GM12878 (cell line): Measurements from ENCODE around the gene FYB1. TPM values are rescaled to one million over a fixed set of nuclear protein-coding genes. Genes with fewer than 3 reads are reported as not detected.

Source experiments
- ATAC-seq: fragments of 200-7000 bp; cut with Tn5 transposase; 3 replicates; pipeline ENCODE4 v1.9.1; 2020; ENCODE audit warnings: mild to moderate bottlenecking, moderate library complexity
- BruUV-seq: library from RNA; stranded (reverse); fragments of 400-500 nt; replicated peaks from 2 replicates; lab custom pipeline; 2021; lab: Mats Ljungman, UMichigan
- CTCF ChIA-PET: fragments of 300-600 bp; sonication (Branson Sonifier 250); formaldehyde crosslinking; extraction: SDS; loops from one replicate; lab custom pipeline; 2021; ENCODE audit warnings: inconsistent platforms; lab: Yijun Ruan, JAX
- POLR2A ChIA-PET: fragments of 350-600 bp; formaldehyde crosslinking; extraction: SDS; loops from one replicate; lab custom pipeline; 2021; ENCODE audit warnings: inconsistent platforms; lab: Charles Lee
- RAD21 ChIA-PET: fragments of 300-600 bp; sonication (Branson Sonifier 250); formaldehyde crosslinking; loops from one replicate; lab custom pipeline; 2023; ENCODE audit warnings: antibody characterized with exemption; ENCODE audit not compliant: unreplicated experiment; lab: Charles Lee
- SMC1A ChIA-PET: fragments of 300-600 bp; sonication (Branson Sonifier 250); formaldehyde crosslinking; loops from one replicate; lab custom pipeline; 2023; ENCODE audit not compliant: unreplicated experiment, uncharacterized antibody; lab: Charles Lee
- DNase-seq: peaks from one replicate; pipeline ENCODE4 v3.0.0-alpha.2; 2011; ENCODE audit warnings: low read depth, low spot score
- FAIRE-seq: peaks from 3 replicates; lab custom pipeline; 2011; peaks lifted over from hg19 to GRCh38; lab: Jason Lieb, UNC
- H2AFZ ChIP-seq: 2 replicates; pipeline ENCODE4 v1.6.0; 2011; ENCODE audit warnings: low read depth, low read length, control low read depth; ENCODE audit not compliant: control insufficient read depth
- H3K27ac ChIP-seq: 2 replicates; pipeline ENCODE4 v1.5.1; 2011; ENCODE audit warnings: control low read depth; ENCODE audit not compliant: control insufficient read depth, insufficient read depth
- H3K27me3 ChIP-seq, 2 experiments: replicated peaks in 1 of 2; 2 replicates each; pipeline versions ENCODE4 v1.6.0 to v1.6.1; 2011; ENCODE audit warnings: low read length in 1 of 2; ENCODE audit not compliant: control insufficient read depth in 2 of 2, insufficient read depth in 2 of 2
- H3K36me3 ChIP-seq, 2 experiments: 2 replicates each; pipeline ENCODE4 v1.5.1; 2011; ENCODE audit warnings: low read length in 1 of 2; ENCODE audit not compliant: control insufficient read depth in 2 of 2, insufficient read depth in 2 of 2
- H3K4me1 ChIP-seq: 2 replicates; pipeline ENCODE4 v1.6.1; 2011; ENCODE audit warnings: mild to moderate bottlenecking, low read length, moderate library complexity, mixed read lengths; ENCODE audit not compliant: control insufficient read depth, insufficient read depth
- H3K4me2 ChIP-seq: 2 replicates; pipeline ENCODE4 v1.6.0; 2011; ENCODE audit warnings: control low read depth; ENCODE audit not compliant: control insufficient read depth, insufficient read depth
- H3K4me3 ChIP-seq: fragments of 200-600 bp; sonication (generic); 2 replicates; pipeline ENCODE4 v1.5.1; 2016
- H3K79me2 ChIP-seq: 2 replicates; pipeline ENCODE4 v1.6.0; 2011; ENCODE audit warnings: low read length; ENCODE audit not compliant: control insufficient read depth, insufficient read depth
- H3K9ac ChIP-seq: 2 replicates; pipeline ENCODE4 v1.8.0; 2011; ENCODE audit warnings: low read length, control low read depth, mixed read lengths; ENCODE audit not compliant: control insufficient read depth, insufficient read depth
- H3K9me3 ChIP-seq: replicated peaks from 3 replicates; pipeline ENCODE4 v1.5.1; 2011; ENCODE audit warnings: mild to moderate bottlenecking, low read length; ENCODE audit not compliant: control insufficient read depth, insufficient read depth
- H4K20me1 ChIP-seq: 2 replicates; pipeline ENCODE4 v1.6.0; 2011; ENCODE audit not compliant: control insufficient read depth, insufficient read depth
- SIX5 ChIP-seq: IDR thresholded peaks from 2 replicates; pipeline ENCODE4 v1.6.1; 2011; ENCODE audit warnings: mild to moderate bottlenecking, low read depth, low read length, moderate library complexity; ENCODE audit not compliant: severe bottlenecking
- ZNF592 ChIP-seq: fragments of 450-650 bp; IDR thresholded peaks from 2 replicates; pipeline ENCODE4 v1.6.1; 2017; ENCODE audit warnings: mild to moderate bottlenecking, moderate library complexity
- WGBS: methylation state at CpG from one replicate; pipeline ENCODE4 v1.1.6; 2016; ENCODE audit warnings: low lambda C conversion rate; ENCODE audit not compliant: insufficient replicate concordance, insufficient coverage; ENCODE audit errors: missing lambda C conversion rate; 5-methylcytosine and 5-hydroxymethylcytosine counted together
- in situ Hi-C: fragments of 300-500 bp; cut with MboI; formaldehyde crosslinking; loops from 9 replicates; pipeline ENCODE4 v1.14.3; 2018; ENCODE audit warnings: mixed read lengths
- intact Hi-C: fragments of 100-400 bp; cut with micrococcal nuclease; formaldehyde crosslinking; loops from one replicate; pipeline ENCODE4 v1.14.2; 2022; ENCODE audit not compliant: unreplicated experiment
- polyA plus RNA-seq, 11 experiments: library from polyadenylated mRNA; depleted of rRNA in 4 of 11; unstranded in 6 of 11; stranded (reverse) in 5 of 11; fragments of >200 nt; fragmentation: Nextera tagmentation in 4 of 11; fragmentation: Illumina TruSeq in 1 of 11; extraction: Ambion mirVana in 4 of 11; extraction: Trizol in 1 of 11; gene quantifications; 1 replicate in 1 of 11; 2 replicates in 10 of 11; pipeline versions ENCODE4 v1.2.1 to v1.2.3, GENCODE V29; 2011 to 2016; ENCODE audit warnings: inconsistent platforms in 2 of 11, missing spikeins in 2 of 11, low read depth in 1 of 11
- total RNA-seq, 4 experiments: library from RNA; depleted of rRNA in 3 of 4; stranded (reverse); fragments of >200 nt in 3 of 4; fragmentation: Illumina TruSeq in 1 of 4; extraction: Trizol in 1 of 4; gene quantifications; 2 replicates each; pipeline versions ENCODE4 v1.2.1 to v1.2.3, GENCODE V29; 2013 to 2021

The FYB1 gene
- total and polyA plus RNA-seq, 10 of the 15 experiments (the other 5 are each of a cell fraction or from before 2014, with no cell fraction given) = 0.06 to 4.3 (median 0.25) TPM; not detected in 2

DNA sequence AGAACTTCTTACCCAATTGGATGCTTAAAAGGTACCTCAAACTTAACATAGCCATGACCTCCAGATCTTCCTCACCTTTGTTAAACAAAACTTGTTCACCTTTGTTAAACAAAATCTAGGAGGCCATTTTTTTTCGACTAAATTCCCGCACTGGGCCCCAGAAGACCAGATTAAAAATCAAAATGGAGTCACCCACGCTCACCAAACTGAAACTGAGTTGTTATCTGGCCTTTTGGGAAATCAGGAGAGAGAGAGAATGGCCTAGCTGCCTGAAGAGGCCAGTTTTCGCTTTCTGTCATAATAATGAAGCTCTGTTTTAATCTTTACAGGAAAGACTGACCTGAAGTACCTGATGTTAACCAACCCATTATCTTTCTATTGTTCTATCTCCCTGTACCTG, 69.4 kb downstream of the FYB1 start:
- ChIA-PET CTCF (interaction anchor here (1.1 to 1.9 kb wide), 4 partner anchors 67 to 134 kb away, joined by 3 to 10 read pairs (median 4); partner anchors contain the start of gene FYB1), POLR2A (no interaction called here), SMC1A (interaction anchor here (0.7 to 1.3 kb wide), 7 partner anchors 9 to 398 kb away, joined by 3 to 6 read pairs (median 3); no protein-coding TSS in a partner anchor), RAD21 (interaction anchor here (1.5 to 2.8 kb wide), 2 partner anchors 51 to 67 kb away, joined by 3 to 11 read pairs; no protein-coding TSS in a partner anchor)
- intact Hi-C loops (loop anchor here (1.0 kb wide), 1 partner anchor 133 kb away; no protein-coding TSS in a partner anchor), in situ Hi-C loops (no loop called here)
- H3K9ac ChIP-seq = no peak overlapping the region
- H4K20me1 ChIP-seq = no peaks in the 10 kb centered on the region
- no TSS peak for BruUV-seq
- H3K27ac ChIP-seq = no peak overlapping the region
- H3K4me3 ChIP-seq = no peak overlapping the region
- H2AFZ ChIP-seq = no peak overlapping the region
- ATAC-seq (no peak), FAIRE-seq (no peak), DNase-seq (no peak)
- H3K4me1 ChIP-seq = no peaks in the 10 kb centered on the region
- WGBS = 66% methylated on average over 4 of the region's 4 CpGs
- H3K79me2 ChIP-seq = no peaks in the 10 kb centered on the region
- no peaks in the 10 kb centered on the region for H3K9me3 ChIP-seq
- no peak overlapping the region for H3K4me2 ChIP-seq
- no peaks in the 10 kb centered on the region for H3K27me3 ChIP-seq
- H3K36me3 ChIP-seq = no peaks in the 10 kb centered on the region
- TF ChIP-seq SIX5 = no peak
- 0 out of 2 replicates have a peak, but pooled peaks have one; percentile 32 for TF ChIP-seq ZNF592
